Stimulated activated CD8-positive, alpha-beta memory T cell treated with anti-CD3 and anti-CD28 coated beads, Interleukin-7, amount 100 ng/mL, for 4 hours (primary cell): ENCODE data around the gene ARHGAP23.
"Not testable (repeated sequence)": the region's sequence is repeated elsewhere in the genome, so short reads cannot be mapped to it uniquely, and the experiment has no call there.

ENCODE experiments used
- DNase-seq, 2 donors: peaks; one replicate each; pipeline ENCODE4 v3.0.0-alpha.2; 2020; ENCODE audit warnings: low read depth in 2 of 2

The ARHGAP23 gene

DNA sequence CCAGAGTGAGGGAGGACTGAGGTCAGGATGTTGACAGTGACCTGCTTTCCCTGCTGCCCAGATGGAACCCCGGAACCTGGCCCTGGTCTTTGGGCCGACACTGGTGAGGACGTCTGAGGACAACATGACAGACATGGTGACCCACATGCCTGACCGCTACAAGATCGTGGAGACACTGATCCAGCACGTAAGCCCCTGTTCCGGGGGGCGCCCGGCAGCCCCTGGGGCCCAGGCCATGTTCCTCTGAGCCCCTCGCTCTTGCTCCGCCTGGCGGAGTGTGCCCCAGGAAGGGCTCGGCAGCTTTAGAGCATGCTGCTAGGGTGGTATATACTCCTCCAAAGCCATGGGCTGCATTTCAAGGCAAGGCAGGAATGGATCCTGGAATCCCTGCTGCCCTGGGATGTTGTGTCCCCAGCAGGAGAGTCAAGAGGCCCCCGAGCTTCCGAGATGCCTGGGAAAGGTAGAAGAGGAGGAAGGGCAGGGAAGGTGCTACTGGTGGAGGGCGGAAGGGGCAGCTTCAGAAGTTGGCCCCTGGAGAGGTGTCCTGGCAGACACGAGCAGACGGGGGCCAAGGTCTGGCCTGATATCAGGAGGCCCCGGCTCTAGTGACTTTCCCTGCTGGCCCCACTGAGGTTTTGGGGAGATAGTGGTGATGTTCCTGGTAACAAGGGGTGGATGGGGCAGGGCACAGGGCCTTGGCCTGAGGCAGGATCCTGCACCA is 63.2 kb downstream of the ARHGAP23 start:
- not testable (repeated sequence) for DNase-seq

DNA sequence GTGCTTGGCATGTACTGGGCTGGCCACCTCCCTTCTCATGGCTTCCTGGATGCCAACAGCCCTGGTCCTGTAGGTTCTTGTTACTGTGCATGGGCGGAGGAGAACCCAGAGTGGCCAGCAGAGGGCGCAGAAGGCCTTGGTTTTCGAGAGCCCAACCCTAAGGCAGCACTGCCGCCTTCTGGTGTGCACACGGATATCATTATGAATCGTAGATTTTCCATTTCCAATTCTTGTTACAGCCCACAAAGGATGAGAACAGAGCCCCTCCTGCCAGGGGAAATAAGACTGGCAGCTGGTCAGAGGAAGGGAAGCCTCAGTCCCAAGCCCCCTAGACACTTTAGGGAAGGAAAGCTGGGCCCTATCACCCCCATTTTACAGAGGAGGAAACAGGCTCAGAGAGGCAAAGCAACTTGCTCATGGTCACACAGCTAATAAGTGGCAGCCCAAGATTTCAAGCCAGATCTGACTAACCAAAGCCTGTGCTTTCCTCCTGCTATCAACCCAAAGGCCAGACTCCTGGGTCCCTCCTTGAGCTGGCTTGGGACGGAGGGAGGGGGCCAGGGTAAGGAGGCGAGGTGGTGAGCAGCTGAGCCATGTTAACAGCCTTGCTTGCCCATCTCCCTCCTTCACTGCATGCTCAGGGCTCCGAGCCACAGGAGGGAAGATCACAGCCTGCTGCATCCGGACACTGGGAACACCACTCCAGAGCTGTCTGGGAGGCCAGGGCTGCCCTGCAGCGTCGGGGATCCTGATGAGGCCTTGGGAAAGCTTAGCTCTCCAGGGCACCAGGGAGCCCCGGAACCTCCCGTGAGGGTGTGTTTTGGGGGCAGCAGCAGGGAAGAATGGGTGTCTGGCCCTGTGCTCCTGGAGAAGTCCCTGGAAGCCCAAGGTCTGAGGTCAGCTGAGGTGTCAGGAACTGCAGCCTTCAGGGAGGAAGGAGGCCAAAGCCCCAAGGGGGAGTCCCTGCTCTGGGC is 64.1 kb downstream of the ARHGAP23 start:
- DNase-seq: peak; percentile 78 to 88

DNA sequence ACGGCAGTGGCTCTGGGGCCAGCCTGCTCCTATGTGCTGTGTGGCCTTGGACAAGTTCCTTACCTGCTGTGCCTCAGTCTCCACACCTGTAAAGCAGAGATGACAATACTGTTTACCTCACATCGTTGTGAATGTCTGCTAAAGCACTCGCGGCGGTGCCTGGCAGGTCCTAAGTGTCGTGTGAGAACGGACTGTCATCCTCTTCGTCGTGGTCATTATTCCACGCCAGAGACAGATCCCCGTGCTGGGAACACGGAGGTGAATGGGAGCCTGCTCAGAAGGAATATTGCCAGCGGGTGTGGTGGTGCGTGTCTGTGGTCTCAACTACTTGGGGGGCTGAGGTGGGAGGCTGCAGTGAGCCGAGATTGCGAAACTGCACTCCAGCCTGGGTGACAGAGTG is 65.9 kb downstream of the ARHGAP23 start:
- DNase-seq: not testable (repeated sequence)

DNA sequence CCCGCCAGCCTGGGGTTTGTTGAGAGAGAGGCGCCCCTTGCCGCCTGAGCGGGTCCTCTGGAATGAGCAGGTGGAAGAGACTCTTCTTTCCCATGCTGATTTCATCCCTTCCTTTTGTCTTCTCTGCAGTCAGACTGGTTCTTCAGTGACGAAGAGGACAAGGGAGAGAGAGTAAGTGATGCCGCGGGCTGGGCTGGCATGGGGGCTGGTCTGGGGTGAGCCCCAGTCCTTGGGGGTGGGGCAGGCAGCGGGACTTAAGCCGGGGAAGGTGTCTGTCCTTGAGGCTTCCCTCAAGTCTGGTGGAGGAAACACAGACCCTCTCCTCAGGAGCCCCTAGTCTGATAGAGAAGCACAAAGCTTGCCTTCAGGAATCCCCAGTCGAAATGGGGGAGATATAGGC is 69.4 kb downstream of the ARHGAP23 start:
- not testable (repeated sequence) for DNase-seq

DNA sequence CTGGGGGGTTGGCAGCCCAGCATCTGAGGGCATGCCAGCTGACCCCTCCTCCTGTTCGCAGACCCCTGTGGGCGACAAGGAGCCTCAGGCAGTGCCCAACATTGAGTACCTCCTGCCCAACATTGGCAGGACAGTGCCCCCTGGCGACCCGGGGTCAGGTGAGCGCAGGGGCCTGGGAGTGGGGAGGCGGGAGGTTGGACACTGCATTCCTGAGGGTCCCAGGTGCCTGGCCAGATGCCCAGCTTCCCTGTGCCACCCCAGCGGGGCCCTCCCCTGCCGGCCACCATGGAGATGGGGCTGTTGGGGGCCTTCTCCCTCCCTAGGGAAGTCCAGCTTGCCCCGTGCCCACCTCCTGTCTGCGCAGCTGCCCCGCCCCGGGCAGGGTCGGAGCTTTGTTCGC is 70.1 kb downstream of the ARHGAP23 start:
- no peak for DNase-seq

DNA sequence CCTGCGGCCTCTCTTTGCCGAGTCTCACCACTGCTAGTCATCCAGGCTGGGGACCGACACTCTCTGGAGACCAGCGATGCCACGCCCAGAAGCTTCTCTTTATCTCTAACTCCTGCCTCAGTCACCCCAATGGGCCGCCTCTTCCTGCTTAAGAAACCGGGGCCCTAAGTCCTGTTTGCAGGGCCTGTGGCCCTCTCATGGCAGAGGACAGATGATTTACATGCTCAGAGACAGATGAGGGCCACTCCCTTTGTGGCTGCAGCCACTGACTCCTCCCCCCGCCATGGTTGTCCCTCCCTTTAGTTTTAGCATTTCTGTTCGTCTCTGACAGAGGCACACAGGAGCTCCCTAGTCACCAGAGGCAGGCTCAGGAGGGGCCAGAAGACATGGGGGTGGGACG is 71.0 kb downstream of the ARHGAP23 start:
- not testable (repeated sequence) for DNase-seq

DNA sequence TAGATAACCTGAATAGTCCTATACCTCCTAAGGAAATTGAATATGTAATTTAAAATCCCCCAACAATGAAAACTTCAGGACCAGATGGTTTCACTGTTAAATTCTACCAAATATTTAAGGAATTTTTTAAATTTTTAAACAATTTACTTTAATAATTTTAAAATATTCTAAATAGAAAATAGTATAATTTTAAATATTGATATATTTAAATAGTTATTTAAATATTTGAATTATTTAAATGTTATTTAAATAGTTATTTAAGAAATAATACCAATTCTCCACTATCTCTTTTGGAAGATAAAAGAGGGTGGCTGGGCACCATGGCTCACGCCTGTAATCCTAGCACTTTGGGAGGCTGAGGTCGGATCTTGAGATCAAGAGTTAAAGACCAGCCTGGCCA is 73.5 kb downstream of the ARHGAP23 start:
- not testable (repeated sequence) for DNase-seq

DNA sequence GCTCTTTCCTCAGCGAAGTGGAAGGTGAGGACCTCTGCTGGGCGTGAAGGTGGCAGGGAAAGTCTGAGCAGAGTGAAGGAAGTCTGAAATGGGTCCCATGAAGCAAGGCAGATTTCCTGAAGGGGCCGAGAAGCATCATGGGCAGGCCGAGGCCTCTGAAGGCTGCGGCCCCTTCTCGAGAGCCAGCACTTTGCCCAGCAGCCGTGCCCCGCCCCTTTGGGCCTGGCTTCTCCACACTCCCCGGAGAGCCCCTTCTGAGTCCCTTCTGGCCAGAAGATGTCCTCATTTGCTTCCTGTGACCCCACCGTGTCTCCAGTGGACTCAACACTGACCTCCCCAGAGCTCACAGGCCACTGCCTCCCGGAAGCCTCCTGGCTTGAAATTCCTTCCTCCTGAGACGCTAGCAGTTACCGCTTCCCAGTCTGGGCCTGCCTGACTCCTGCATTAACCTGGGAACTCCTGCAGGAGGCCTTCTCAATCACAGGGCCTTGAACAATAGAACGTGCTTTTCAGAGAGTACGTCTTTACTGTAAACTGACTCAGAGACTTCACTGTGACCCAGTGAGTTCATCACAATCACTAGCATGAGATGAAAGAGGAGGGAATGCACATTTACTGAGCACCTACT is 75.1 kb downstream of the ARHGAP23 start:
- not testable (repeated sequence) for DNase-seq

DNA sequence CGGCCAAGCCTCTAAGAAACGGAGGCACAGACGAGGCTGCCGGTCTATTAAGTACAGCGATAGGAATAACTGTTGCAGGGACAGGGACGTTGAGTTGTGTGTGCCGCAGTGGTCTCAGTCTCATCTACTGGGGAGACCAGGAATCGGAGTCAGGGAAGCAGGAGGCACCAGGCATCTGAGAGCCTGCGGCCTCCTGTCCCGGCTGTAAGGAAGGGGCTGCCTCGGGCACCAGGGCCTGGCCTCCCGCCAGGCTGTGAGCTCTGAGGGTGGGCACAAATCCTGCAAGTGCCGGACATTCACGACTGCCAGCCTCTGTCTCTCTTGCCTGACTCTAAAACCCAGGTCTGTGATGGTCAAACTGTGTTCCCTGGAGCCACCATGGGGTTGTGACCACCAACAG is 76.0 kb downstream of the ARHGAP23 start:
- no peak for DNase-seq

DNA sequence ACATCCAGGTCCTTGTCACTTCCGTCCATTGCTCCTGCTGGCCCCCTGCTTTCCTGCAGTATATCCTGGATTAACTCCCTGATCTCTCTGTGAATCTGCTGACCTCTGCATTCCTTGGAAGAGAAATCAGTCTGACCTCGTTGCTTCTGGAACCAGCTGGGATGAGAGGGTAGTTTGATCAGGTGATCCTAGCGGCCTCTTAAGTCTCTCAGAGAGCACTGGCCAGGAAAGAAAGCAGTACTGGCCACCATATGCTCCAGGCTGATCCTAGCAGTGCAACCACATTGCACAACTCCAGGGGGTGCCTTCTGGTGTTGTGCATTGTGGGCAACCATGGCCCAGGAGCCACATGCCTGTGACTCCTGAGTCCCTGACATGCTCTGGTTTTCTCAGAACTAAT is 79.2 kb downstream of the ARHGAP23 start:
- no peak for DNase-seq

DNA sequence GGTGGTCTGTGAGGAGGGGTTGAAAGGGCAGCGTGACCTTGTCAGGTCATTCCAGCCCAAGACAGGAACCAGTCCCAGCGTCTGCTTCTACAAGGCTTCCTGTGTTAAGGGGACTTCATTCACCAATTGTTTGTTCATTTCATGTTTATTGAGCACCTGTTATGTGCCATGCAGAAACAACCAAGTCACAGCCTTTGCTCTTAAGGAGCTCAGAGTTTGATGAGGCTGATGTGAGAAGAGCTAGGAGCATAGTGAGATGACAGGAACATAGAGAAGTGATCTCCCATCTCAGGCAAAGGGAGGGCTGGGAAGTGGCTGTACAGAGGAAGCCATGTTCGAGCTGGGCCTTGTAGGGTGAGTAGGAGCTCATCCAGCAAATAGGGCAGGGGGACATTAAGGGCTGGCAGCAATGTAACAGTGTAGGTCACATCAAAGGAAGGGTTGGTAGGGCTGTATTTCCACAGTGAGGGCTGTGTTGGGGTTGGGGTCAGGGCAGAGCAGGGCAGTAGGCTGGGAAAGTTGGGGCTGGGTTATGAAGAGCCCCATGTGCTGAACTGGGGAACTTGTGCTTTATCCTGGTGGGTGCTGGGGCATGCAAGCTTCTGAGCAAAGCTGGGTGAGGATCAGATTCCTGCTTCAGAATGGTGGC is 79.8 kb downstream of the ARHGAP23 start:
- no peak for DNase-seq

DNA sequence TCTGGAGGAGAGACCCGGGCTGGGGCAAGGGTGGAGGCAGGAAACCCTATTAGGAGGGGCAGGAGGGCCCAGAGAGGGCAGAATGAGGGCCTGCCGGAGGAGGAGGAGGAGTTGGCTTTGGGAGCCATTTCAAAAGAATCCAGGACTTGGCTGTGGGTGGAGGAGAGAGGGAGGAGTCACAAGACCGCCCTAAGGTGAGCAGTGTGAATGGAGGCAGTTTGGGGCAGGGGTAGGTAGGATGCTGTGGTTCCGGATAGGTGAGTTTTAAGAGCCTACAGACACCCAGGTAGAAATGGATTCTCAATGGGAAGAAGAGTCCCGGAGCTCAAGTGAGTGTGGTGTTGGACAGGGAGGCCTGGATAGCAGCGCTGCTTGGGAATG is 80.3 kb downstream of the ARHGAP23 start:
- DNase-seq: no peak

DNA sequence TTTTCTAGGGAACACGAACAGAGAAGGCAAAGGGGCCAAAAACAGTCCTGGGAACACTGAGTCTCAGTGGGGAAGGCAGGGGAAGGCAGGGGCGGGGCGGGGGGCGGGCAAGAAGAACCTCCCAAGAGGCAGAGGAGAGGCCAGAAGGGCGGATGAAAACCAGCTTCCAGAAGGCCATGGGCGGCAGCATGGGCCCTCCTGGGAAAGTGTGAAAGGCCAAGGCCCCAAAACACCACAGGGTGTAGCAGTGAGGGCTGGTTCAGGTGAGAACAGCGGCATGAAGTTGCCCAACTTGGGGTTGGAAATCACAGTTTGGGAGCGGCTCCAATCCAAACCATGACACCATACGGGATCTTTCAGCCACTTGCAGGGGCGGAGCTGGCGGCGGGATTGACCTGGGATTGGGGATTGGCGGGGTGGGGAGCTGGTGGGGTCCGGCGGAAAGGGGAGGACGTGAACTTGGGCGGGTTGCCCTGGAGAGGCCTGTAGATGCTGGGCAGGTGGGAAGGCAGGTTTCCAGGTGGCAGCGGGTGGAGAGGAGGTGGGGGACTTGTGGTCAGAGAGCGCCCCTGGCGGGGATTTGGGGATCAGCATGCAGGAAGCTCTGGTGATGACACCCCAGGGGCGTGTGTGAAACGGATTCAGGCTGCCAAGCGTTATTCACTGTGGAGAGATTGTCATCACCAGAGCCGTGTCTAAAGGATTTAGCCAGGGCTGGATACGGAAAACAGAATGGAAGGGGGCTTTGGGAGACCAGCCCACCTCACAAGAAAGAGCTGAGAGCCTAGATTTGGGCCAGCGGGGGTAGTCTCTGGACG is 80.9 kb downstream of the ARHGAP23 start:
- DNase-seq: peak; percentile 43 to 53

DNA sequence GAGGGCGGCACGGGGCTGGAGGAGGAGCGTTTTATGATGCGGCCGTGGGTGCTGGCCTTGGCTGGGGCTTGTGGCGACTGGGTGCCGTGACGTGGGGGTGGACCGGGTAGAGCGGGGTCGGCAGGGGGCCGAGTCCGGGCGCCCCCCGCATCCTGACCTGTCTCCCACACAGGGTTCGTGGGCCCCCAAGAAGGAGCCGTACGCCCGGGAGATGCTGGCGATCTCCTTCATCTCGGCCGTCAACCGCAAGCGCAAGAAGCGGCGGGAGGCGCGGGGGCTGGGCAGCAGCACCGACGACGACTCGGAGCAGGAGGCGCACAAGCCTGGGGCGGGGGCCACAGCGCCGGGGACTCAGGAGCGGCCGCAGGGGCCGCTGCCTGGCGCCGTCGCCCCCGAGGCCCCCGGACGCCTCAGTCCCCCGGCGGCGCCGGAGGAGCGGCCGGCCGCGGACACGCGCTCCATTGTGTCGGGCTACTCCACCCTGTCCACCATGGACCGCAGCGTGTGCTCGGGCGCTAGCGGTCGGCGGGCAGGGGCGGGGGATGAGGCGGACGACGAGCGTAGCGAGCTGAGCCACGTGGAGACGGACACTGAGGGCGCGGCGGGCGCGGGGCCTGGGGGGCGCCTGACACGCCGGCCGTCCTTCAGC is 81.6 kb downstream of the ARHGAP23 start:
- no peak for DNase-seq

DNA sequence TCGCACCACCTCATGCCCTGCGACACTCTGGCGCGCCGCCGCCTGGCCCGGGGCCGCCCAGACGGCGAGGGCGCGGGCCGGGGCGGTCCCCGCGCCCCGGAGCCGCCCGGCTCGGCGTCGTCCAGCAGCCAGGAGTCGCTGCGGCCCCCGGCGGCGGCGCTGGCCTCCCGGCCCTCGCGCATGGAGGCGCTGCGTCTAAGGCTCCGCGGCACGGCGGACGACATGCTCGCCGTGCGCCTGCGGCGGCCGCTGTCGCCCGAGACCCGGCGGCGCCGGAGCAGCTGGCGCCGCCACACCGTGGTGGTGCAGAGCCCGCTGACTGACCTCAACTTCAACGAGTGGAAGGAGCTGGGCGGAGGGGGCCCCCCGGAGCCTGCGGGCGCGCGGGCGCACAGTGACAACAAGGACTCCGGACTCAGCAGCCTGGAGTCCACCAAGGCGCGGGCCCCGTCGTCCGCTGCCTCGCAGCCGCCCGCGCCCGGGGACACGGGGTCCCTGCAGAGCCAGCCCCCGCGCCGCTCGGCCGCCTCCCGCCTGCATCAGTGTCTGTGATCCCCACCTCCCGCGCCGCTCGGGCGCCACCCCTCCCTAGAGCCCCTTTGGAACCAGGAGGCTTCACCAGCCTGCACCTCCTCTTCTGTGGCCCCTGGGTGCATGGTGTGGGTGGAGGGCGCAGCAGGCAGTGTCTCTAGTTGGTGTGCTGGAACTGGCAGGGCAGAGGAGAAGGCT is 82.3 kb downstream of the ARHGAP23 start:
- no peak for DNase-seq

DNA sequence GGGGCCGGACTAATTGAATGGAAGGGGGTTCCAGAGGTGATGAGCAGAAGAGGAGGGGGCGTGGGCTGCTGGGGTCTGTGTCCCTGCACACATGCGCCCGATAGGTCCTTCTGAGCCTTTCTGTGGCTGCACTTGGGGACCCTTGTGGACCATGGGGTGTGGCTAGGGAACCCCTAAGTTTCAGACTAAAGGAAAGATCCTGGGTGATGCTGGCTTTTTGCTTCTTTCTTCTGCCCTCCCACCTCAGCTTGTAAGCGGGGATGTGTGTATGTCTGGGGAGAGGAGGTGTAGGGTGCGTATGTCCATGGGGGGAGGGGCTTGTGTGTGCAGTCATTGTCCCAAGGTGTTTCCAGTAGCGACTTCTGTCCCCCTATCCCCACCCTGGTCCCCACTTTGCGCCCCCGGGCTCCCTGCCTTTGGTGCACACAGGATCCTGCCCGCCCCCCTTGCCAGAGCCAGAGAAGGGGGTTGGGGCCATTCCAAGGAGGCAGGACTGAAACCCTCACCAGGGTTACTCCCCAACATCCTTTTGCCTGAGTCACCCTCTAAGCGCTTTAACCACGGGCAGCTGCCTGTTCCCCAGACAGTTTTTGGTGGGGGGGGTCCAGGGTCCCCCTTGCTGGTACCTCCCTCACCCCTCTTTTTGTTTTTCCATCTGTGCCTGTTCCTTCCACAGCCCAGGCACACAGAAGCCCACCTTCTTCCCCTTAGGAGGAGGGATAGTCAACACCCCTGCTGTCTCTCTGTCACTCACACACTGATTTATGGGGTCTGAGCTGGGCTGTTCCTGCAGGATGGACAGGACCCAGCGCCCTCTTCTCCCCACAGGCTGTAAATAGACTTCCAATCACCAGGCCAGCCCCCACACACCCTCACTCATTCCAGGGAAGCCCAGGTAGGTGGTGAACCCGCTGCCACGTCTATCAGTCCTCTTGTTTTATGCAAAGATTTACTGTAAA is 83.2 kb downstream of the ARHGAP23 start:
- no peak for DNase-seq

DNA sequence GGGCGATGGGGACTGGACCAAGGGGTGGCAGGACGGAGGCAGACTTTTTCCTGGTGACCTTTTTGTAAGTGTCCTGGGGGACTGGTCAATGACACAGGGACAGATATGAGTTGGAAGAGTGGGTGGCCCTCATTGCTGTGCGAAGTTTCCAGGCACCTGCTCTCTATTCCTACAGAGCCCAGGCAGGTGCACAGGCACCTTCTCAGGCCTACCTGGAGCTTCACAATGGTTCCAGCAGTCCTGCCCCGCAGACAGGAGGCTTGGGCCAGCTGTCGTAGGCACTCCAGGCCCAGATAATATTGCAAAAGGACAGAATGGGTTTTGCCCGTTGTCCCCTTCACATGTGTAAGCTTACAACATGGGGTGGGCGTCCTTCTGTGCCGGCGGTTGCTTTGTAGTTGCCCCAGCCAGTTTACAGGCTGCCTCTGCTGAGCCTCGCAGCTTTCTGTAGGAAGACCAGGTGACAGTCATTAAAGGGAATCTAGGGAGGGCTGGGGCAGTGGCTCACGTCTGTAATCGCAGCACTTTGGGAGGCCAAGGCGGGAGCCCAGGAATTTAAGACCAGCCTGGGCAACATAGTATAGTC is 84.3 kb downstream of the ARHGAP23 start:
- no peak for DNase-seq

DNA sequence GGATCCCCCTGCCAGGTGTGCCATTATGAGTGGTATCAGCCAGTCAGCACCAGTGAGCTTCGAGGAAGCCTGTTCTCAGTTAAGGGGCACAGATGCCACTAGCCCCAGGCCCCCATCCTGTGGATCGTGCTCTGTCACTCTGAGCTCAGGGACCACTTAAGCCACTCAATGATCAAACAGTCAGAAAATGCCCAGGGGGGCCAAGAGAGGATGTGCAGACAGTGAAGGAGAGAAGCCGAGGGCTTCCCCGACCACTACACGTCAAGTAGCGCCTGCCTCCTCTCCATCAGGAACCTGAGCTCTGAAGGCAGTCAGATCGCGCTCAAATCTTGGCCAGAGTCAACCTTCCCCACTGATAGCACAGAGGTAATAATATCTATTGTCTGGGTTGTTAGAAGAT is 98.3 kb downstream of the ARHGAP23 start:
- DNase-seq: not testable (repeated sequence)
